KBM-7 (cell line): ENCODE measurements around the gene GJA4.
"Not testable (repeated sequence)": the region's sequence is repeated elsewhere in the genome, so short reads cannot be mapped to it uniquely, and the experiment has no call there.

Experiments
- DNase-seq: peaks from one replicate; pipeline ENCODE4 v3.0.0-alpha.2; 2015
- in situ Hi-C: fragments of 300-500 bp; cut with MboI; formaldehyde crosslinking; loops from 2 replicates; pipeline ENCODE4 v1.14.3; 2020; ENCODE audit warnings: low sequenced_read_pairs, low pct_unique_long_range_greater_than_20kb, mixed read lengths

Gene GJA4

DNA sequence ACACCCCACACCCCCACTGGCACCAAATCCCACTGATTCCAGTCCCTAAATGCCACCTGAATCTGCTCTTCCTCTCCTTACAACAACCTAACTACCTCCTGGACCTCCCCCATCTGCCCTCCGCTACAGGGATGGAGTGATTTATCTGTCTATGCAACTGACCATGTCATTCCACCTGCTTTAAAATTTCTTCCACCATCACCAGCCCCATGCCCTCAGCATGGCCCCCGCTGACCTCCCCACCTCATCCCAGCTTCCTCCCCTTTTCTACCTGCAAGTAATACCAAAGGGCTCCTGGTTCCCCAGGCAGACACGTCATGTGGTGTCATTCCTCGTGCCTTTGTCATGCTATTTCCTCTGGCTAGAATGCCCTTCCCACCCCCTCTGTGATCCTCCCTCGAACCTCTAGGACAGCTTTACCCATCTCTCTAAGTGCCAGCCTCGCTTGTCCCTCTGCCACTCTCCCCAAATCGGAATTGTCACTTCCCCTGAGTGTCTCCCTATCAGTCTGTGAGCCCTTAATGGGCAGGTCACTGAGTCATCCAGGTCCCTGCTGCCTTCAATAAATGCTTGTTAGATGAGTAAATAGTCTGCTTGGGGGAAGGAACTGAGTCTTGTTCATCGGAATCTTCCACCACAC, 29.5 kb upstream of the GJA4 start:
- in situ Hi-C loops, result no loop called here

DNA sequence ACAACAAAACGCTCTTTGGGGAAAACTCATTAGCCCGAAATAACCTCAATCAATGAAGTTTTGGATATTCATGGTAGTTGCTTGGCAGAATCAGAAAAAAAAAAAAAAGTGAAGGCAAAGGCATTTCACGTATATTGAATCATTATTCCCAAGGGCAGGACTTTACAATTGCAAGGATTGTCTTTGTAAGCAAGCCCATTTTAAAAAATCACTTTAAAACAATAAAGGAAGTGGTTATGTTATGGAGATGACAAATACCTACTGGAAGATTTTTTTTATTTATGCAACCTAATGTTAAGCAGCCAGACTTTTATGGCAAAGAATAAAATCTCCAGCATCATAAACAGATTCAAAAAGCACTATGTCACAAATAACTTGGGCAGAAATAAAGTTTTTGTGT, 23.9 kb upstream of the GJA4 start:
- no peak for DNase-seq
- in situ Hi-C loops, result no loop called here

More for the DNA sequence above, 29.5 kb upstream of the GJA4 start:
- DNase-seq, result no peak

DNA sequence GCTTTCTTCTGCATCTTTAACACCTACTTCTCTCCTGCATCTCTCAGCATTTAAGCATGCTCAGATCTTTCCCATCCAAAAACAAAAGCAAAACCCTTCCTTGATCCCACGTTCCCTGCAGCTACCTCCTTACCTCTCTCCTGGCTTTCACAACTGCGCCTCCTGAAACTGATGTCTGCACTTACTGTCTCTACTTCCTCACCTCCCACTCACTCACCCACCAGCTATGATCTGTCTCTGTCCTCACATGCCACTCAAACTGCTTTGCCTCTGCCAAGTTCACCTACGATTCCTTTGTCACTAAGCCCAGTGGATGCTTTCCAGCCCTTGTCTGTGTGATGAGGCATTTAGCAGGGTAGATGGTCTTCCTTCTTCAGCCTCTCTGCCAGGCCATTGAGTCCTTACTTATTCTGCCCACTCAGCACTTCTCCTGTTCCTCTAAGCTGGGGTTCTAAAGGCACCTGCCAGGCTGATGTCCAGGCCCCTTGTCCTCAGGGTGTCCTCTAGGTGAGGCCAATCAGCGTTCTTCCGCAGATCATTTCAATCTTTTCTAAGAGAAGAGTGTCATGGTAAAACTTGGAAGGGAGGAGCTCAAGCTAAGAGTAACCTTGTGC, 21.8 kb upstream of the GJA4 start:
- in situ Hi-C loops, result no loop called here
- DNase-seq, result no peak

DNA sequence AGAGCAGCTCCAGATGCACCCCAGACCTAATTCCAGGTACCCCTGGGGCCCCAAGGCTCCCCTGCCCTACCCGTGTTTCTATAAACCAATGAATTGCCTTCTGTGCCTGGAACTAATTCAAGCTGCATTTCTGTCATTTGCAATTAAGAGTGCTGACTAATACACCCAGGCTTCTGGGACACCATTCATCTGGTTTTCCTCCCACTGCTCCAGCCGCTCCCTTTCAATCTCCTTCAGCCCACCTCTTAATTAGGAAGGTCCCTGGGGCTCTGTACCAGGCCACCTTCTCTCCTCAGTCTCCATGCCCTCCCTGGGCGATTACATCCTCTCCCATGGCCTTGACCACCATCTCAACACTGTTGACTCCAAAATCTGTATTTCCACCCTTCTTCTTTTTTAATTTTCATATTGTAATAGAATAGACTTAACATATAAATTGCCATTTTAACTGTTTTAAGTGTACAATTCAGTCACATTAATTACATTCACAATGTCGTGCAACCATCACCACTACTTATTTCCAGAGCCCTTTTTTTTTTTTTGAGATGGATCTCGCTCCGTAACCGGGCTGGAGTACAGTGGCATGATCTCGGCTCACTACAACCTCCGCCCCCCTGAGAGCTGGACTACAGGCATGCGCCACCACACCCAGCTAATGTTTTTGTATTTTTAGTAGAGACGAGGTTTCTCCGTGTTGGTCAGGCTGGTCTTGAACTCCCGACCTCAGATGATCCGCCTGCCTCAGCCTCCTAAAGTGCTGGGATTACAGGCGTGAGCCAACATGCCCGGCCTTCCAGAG, 21.0 kb upstream of the GJA4 start:
- DNase-seq, result no peak
- in situ Hi-C loops, result no loop called here

GRCh38 chr1:34773114-34773513, 19.7 kb upstream of the GJA4 start:
- in situ Hi-C loops, DNase-seq: not testable (repeated sequence)

DNA sequence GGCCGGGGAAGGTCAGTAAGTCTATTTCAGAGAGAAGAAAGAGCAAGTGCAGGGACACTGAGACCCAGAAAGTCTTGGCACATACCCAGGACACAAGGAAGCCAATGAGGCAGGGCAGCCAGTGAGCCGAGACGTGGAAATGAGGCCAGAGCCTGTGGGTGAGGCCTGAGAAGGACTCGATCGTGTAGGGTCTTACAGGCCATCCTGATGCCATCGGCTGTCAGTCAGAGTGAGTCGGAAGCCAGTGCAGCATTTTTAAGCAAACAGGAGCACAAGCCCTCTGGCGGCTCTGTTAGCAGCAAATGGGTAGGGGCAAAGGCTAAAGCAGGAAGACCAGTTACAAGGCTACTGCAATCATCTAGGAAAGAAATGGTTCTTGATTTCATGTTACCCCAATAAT, 17.8 kb upstream of the GJA4 start:
- DNase-seq, result no peak
- in situ Hi-C loops, result no loop called here

- DNase-seq, result no peak
- in situ Hi-C loops, result no loop called here
Observed at GRCh38 chr1:34776911-34777310, 15.9 kb upstream of the GJA4 start.

- in situ Hi-C loops, result no loop called here
- no peak for DNase-seq
Observed at GRCh38 chr1:34777519-34778321, 15.1 kb upstream of the GJA4 start.

DNA sequence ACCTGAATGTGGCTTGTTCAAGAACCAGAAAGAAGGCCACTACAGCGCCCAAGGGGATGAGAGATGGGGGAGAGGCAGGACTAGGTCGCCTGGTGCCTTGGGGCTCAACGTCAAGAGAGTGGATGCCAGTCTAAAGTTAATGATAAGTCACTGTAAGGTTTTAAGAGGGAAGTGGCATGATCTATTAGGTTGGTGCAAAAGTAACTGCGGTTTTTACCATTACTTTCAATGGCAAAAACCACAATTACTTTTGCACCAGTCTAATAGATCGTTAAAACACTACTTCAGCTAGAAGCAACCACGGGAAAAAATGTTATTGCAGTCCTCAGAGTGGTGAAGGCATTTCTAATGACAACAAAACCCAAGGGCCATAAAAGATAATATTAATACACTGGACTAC, 14.4 kb upstream of the GJA4 start:
- in situ Hi-C loops, result no loop called here
- no peak for DNase-seq

DNA sequence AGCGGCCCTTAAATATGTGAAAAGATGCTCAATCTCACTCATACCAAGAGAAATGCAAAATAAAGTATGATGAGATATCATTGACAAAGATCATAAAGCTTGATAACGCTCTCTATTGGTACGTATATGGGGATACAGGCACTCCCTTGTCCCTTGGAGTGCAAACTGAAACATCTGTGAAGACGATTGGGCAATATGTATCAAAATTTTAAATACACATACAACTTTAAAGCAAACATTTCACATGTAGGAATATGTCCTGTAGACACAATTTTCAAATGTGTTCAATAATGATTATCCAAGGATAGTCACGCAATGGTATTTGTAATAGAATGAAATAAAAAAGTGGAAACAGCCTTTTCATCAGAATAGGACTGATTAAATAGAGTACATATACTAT, 13.8 kb upstream of the GJA4 start:
- DNase-seq, result no peak
- in situ Hi-C loops, result no loop called here

DNA sequence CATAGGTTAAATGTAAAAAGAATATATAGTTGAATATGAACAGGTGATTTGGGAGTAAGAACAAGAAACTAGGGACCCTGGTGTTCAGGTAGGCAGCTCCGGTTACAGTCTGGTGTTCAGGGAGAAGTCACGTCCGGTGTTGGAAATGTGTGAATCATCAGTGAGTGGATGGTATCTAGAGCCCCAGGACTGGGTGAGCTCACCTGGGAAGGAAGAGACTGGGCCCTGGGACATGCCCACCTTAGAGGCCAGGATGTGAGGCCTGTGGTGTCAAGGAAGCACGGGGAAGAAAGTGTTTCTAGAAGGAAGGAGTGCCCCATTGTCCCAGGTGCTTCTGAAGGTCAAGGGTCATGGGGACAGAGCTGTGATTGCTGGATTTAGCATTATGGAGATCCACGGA, 13.3 kb upstream of the GJA4 start:
- in situ Hi-C loops, result no loop called here
- DNase-seq, result no peak

DNA sequence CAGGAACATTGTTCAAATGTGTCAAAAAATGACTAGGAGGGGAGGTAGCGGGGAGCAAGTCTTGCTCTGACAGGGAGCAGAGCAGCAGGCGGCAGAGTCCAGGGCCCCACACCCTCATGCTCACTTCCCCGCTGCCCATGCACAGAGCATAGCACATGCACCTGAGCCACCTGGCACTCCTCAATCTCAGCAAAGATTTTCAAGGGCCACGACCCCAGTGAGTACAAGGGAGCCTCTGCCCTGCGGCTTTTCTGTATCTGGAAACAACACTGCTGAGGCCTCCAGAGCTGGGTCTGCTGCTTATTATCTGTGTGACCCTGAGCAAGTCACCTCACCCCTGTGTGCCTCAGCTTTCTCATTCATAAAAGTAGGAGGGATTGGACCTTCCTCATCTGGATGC, 12.8 kb upstream of the GJA4 start:
- in situ Hi-C loops, result no loop called here
- DNase-seq, result no peak

- in situ Hi-C loops, result no loop called here
- DNase-seq, result no peak
Observed at GRCh38 chr1:34780528-34780927, 12.3 kb upstream of the GJA4 start.

GRCh38 chr1:34781071-34781843, 11.5 kb upstream of the GJA4 start, which contains the start of gene GJB3:
Gene GJB3, plus strand, starts transcription at chr1:34781214. Its CDS starts 3,549 bp downstream, at chr1:34784763.
- DNase-seq, result no peak
- in situ Hi-C loops, result no loop called here

DNA sequence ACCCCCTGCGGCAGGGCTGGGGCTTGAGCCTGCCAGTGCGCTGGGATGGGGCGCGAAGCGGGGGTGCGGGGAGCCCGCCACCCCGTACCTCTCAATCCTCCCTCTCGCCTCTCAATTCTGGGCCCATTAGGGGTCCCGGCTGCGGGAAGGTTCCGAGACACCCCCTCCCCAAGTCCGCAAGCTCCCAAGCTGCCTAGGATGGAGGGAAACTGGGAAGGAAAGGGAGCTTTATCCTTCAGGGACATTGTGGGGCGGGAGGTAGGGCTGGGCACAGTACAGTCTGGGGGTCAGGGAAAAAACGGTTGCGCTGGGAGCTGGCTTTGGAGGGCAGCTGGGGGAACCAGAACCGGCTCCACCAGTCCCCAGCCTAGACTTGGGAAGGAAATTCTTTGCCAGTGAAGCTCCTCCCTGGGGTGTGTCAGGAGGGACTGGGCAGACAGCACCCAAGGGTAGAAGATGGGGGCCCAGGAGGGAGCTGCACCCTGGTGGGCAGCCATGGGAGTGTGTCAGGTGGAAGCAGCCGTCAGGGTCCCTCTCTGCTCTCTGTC, 10.9 kb upstream of the GJA4 start:
- in situ Hi-C loops, result no loop called here
- DNase-seq, result no peak

DNA sequence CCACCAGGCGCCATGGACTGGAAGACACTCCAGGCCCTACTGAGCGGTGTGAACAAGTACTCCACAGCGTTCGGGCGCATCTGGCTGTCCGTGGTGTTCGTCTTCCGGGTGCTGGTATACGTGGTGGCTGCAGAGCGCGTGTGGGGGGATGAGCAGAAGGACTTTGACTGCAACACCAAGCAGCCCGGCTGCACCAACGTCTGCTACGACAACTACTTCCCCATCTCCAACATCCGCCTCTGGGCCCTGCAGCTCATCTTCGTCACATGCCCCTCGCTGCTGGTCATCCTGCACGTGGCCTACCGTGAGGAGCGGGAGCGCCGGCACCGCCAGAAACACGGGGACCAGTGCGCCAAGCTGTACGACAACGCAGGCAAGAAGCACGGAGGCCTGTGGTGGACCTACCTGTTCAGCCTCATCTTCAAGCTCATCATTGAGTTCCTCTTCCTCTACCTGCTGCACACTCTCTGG, 8.0 kb upstream of the GJA4 start:
- in situ Hi-C loops, result no loop called here
- DNase-seq, result peak; percentile 20

- no peak for DNase-seq
- in situ Hi-C loops, result no loop called here
Observed at GRCh38 chr1:34785231-34785874, 7.4 kb upstream of the GJA4 start.

GRCh38 chr1:34785875-34786470, 6.8 kb upstream of the GJA4 start:
- no peak for DNase-seq
- in situ Hi-C loops, result no loop called here
